MM.1S (cell line): ENCODE measurements around the gene GPC5.
A peak's percentile ranks its signal among the peaks of the same experiment; 100 is the strongest.

Experiments
- DNase-seq: peaks from one replicate; pipeline ENCODE4 v3.0.0-alpha.2; 2015
- H2AFZ ChIP-seq: fragments of 300-600 bp; sonication (generic); 2 replicates; pipeline ENCODE4 v1.6.0; 2016; ENCODE audit warnings: antibody characterized with exemption, low read length
- H3F3A ChIP-seq: fragments of 300-600 bp; sonication (generic); 2 replicates; pipeline ENCODE4 v1.6.1; 2016; ENCODE audit warnings: mild to moderate bottlenecking, antibody characterized with exemption, low read length, moderate library complexity, mixed read lengths; ENCODE audit not compliant: insufficient read depth
- H3K27ac ChIP-seq: fragments of 300-600 bp; sonication (generic); 2 replicates; pipeline ENCODE4 v1.5.1; 2016; ENCODE audit warnings: mild to moderate bottlenecking, low read length
- H3K27me3 ChIP-seq: fragments of 300-600 bp; sonication (generic); replicated peaks from 2 replicates; pipeline ENCODE4 v1.6.0; 2016; ENCODE audit warnings: low read length; ENCODE audit not compliant: insufficient read depth
- H3K36me3 ChIP-seq: fragments of 300-600 bp; sonication (generic); replicated peaks from 2 replicates; pipeline ENCODE4 v1.6.1; 2016; ENCODE audit warnings: mild to moderate bottlenecking, low read length, mixed read lengths; ENCODE audit not compliant: insufficient read depth
- H3K4me1 ChIP-seq: fragments of 300-600 bp; sonication (generic); 2 replicates; pipeline ENCODE4 v1.6.1; 2016; ENCODE audit warnings: low read length, mixed read lengths
- H3K4me2 ChIP-seq: fragments of 300-600 bp; sonication (generic); 2 replicates; pipeline ENCODE4 v1.6.0; 2016; ENCODE audit warnings: low read depth, low read length
- H3K4me3 ChIP-seq: fragments of 300-600 bp; sonication (generic); 2 replicates; pipeline ENCODE4 v1.5.1; 2016; ENCODE audit warnings: low read length, mixed read lengths
- H3K79me2 ChIP-seq: fragments of 300-600 bp; sonication (generic); 2 replicates; pipeline ENCODE4 v1.6.1; 2016; ENCODE audit warnings: mixed run types, low read length, mixed read lengths
- H3K9ac ChIP-seq: fragments of 300-600 bp; sonication (generic); 2 replicates; pipeline ENCODE4 v1.6.1; 2016; ENCODE audit warnings: low read length, mixed read lengths
- H3K9me2 ChIP-seq: fragments of 300-600 bp; sonication (generic); replicated peaks from 2 replicates; pipeline ENCODE4 v1.6.1; 2016; ENCODE audit warnings: mild to moderate bottlenecking, low read length, mixed read lengths; ENCODE audit not compliant: insufficient read depth
- H3K9me3 ChIP-seq: fragments of 300-600 bp; sonication (generic); replicated peaks from 2 replicates; pipeline ENCODE4 v1.6.1; 2016; ENCODE audit warnings: mild to moderate bottlenecking, low read length, mixed read lengths; ENCODE audit not compliant: insufficient read depth
- H4K20me1 ChIP-seq: fragments of 300-600 bp; sonication (generic); 2 replicates; pipeline ENCODE4 v1.6.1; 2016; ENCODE audit warnings: mild to moderate bottlenecking, low read length, moderate library complexity, mixed read lengths; ENCODE audit not compliant: insufficient read depth
- EZH2 ChIP-seq: fragments of 300-600 bp; sonication (generic); optimal IDR thresholded peaks from 2 replicates; pipeline ENCODE3; 2017; ENCODE audit warnings: low read depth, mild to moderate bottlenecking, antibody characterized with exemption, low read length, mixed read lengths
- EZH2phosphoT487 ChIP-seq: fragments of 300-600 bp; sonication (generic); IDR thresholded peaks from 2 replicates; pipeline ENCODE4 v1.6.1; 2018; ENCODE audit warnings: antibody characterized with exemption, low read length
- TF ChIP-seq, protein P1 (sequence below): fragments of 300-600 bp; sonication (generic); IDR thresholded peaks from 2 replicates; pipeline ENCODE4 v1.5.1; 2016; ENCODE audit warnings: antibody characterized with exemption, low read length, mixed read lengths

Gene GPC5

DNA sequence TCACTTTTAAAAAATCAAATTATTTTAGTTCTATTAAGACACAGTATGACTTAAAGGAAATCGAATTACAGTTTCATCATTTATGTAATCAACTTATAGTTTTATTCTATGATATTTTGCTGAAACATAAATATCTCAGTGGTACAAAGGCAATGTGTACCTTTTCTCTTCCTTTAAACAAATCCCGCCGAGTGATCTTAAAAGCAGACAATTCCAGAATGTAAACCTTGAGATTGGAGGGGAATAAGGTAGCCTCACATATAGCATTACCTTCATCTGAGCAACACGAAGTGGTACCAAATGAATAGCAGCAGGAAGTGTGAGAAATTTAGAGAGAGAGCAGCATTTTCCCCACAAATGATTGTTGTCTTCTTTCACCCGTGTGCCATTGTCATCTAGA, 986.0 kb downstream of the GPC5 start:
- Histone ChIP-seq H2AFZ (no peak overlapping the region), H3K4me3 (no peak overlapping the region), H3K4me1 (no peaks in the 10 kb centered on the region), H3K27ac (no peak overlapping the region), H3K27me3 (no peaks in the 10 kb centered on the region), H3K9me2 (no peaks in the 10 kb centered on the region), H3K79me2 (no peaks in the 10 kb centered on the region), H3F3A (no peaks in the 10 kb centered on the region), H4K20me1 (no peaks in the 10 kb centered on the region), H3K4me2 (no peak overlapping the region), H3K9me3 (no peaks in the 10 kb centered on the region), H3K36me3 (no peaks in the 10 kb centered on the region), H3K9ac (no peak overlapping the region)
- no peak for DNase-seq
- TF ChIP-seq, protein P1, sequence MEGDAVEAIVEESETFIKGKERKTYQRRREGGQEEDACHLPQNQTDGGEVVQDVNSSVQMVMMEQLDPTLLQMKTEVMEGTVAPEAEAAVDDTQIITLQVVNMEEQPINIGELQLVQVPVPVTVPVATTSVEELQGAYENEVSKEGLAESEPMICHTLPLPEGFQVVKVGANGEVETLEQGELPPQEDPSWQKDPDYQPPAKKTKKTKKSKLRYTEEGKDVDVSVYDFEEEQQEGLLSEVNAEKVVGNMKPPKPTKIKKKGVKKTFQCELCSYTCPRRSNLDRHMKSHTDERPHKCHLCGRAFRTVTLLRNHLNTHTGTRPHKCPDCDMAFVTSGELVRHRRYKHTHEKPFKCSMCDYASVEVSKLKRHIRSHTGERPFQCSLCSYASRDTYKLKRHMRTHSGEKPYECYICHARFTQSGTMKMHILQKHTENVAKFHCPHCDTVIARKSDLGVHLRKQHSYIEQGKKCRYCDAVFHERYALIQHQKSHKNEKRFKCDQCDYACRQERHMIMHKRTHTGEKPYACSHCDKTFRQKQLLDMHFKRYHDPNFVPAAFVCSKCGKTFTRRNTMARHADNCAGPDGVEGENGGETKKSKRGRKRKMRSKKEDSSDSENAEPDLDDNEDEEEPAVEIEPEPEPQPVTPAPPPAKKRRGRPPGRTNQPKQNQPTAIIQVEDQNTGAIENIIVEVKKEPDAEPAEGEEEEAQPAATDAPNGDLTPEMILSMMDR = no peak
- TF ChIP-seq EZH2phosphoT487 (no peak), EZH2 (no peak)

DNA sequence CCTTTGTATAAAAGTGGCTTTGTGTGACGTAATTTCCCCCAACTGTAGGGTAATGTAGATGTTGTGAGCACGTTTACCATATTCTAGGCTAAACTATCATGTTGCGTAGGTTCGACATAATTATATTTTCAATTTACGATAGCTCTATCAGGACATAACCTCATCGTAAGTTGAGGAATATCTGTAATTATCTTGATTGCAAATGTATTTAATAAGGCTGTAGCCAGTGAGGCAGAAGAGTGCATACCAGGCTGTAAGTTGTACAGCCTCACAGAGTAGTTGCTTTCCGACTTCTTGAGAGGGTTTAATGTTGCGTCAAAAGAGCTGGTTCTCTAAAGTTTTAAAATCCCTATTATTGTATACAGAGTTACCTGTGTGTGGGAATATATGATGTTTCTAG, 988.8 kb downstream of the GPC5 start:
- Histone ChIP-seq H2AFZ (no peak overlapping the region), H4K20me1 (no peaks in the 10 kb centered on the region), H3K4me1 (no peaks in the 10 kb centered on the region), H3F3A (no peaks in the 10 kb centered on the region), H3K36me3 (no peaks in the 10 kb centered on the region), H3K9me3 (no peaks in the 10 kb centered on the region), H3K27ac (no peak overlapping the region), H3K27me3 (no peaks in the 10 kb centered on the region), H3K9me2 (no peaks in the 10 kb centered on the region), H3K79me2 (no peaks in the 10 kb centered on the region), H3K4me3 (no peak overlapping the region), H3K4me2 (no peak overlapping the region), H3K9ac (no peak overlapping the region)
- TF ChIP-seq EZH2phosphoT487 (no peak), EZH2 (no peak)
- TF ChIP-seq, protein P1 = no peak
- no peak for DNase-seq

DNA sequence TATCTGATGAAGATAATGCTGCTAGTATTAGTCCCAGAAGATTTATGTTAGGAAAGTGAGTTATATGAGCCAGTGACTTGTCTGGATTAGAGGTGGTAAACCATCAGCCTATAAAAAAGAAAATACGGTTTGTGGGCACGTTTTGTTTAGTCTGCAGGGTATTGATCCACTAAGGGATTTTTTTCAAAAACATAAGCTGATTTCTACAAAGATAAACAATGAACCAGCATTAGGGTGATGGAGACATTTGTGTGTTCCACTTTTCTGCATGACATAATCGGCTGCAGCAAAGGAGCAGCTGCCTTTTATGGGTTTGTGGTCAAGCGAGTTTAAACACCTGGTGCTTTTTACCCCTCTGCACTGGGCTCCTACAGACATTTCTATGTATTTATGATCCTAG, 991.8 kb downstream of the GPC5 start:
- Histone ChIP-seq H3K9me2 (no peaks in the 10 kb centered on the region), H3K27me3 (no peaks in the 10 kb centered on the region), H3F3A (no peaks in the 10 kb centered on the region), H2AFZ (no peak overlapping the region), H3K4me3 (no peak overlapping the region), H3K9ac (no peak overlapping the region), H4K20me1 (no peaks in the 10 kb centered on the region), H3K27ac (no peak overlapping the region), H3K79me2 (no peaks in the 10 kb centered on the region), H3K4me2 (no peak overlapping the region), H3K36me3 (no peaks in the 10 kb centered on the region), H3K4me1 (no peaks in the 10 kb centered on the region), H3K9me3 (no peaks in the 10 kb centered on the region)
- TF ChIP-seq EZH2 (no peak), EZH2phosphoT487 (no peak)
- TF ChIP-seq, protein P1 = no peak
- peak; percentile 62 for DNase-seq

DNA sequence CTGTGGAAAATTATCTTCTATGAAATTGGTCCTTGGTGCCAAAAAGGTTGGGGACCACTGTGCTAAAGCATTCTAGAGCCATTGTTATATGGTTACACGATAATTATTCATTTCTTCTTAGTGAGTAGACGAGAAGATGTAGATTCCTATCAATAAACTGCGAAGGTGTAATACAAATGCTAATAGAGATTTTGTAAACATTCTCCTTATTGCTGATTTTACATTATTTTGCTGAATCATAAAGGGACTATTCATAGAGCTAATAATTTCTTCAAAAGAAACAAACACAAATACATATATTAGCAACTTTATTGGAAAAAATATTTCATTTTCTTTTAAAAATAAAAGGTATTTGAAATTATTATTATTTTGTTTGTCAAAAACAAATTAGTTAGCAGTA, 1005.2 kb downstream of the GPC5 start:
- H3K9ac ChIP-seq = no peak overlapping the region
- no peak for DNase-seq
- H3K4me2 ChIP-seq = no peak overlapping the region
- H4K20me1 ChIP-seq = no peaks in the 10 kb centered on the region
- no peaks in the 10 kb centered on the region for H3K27me3 ChIP-seq
- H2AFZ ChIP-seq = no peak overlapping the region
- no peaks in the 10 kb centered on the region for H3K79me2 ChIP-seq
- no peak overlapping the region for H3K27ac ChIP-seq
- no peaks in the 10 kb centered on the region for H3K9me2 ChIP-seq
- TF ChIP-seq EZH2 (no peak), EZH2phosphoT487 (no peak)
- TF ChIP-seq, protein P1 = no peak
- H3K4me3 ChIP-seq = no peak overlapping the region
- H3K4me1 ChIP-seq = no peaks in the 10 kb centered on the region
- H3K9me3 ChIP-seq = no peaks in the 10 kb centered on the region
- H3K36me3 ChIP-seq = no peaks in the 10 kb centered on the region
- no peaks in the 10 kb centered on the region for H3F3A ChIP-seq
